K562 (cell line): ENCODE data around the gene MAGI1. TPM values are rescaled to one million over a fixed set of nuclear protein-coding genes. Genes with fewer than 3 reads are reported as not detected.

Experiments used
- BCOR ChIP-seq: fragments of 450-650 bp; IDR thresholded peaks from 2 replicates; pipeline ENCODE4 v1.6.1; 2016
- BDP1 ChIP-seq: IDR thresholded peaks from 3 replicates; pipeline ENCODE4 v1.6.1; 2011; ENCODE audit not compliant: insufficient read length, insufficient read depth
- CC2D1A ChIP-seq: fragments of 450-650 bp; IDR thresholded peaks from 2 replicates; pipeline ENCODE4 v1.6.1; 2017; ENCODE audit warnings: mild to moderate bottlenecking
- CCNT2 ChIP-seq: IDR thresholded peaks from 2 replicates; pipeline ENCODE4 v1.6.1; 2011; ENCODE audit warnings: borderline replicate concordance, low read depth, mild to moderate bottlenecking, moderate library complexity, mixed read lengths, low read length; ENCODE audit not compliant: insufficient read length; ENCODE audit errors: extremely low read depth
- DPF2 ChIP-seq: fragments of 450-650 bp; IDR thresholded peaks from 2 replicates; pipeline ENCODE4 v1.6.1; 2016
- FOSL1 ChIP-seq: fragments of 200-800 bp; sonication (Bioruptor generic); conservative IDR thresholded peaks from 2 replicates; pipeline ENCODE4 v1.6.1; 2016; ENCODE audit warnings: missing genetic modification characterization, missing compliant biosample characterization
- FOXJ2 ChIP-seq: fragments of 200-800 bp; sonication (Bioruptor generic); IDR thresholded peaks from 2 replicates; pipeline ENCODE4 v1.6.1; 2016; ENCODE audit warnings: missing genetic modification characterization, missing compliant biosample characterization
- FOXM1 ChIP-seq, 2 experiments: fragments of 450-650 bp in 1 of 2; sonication (generic) in 1 of 2; formaldehyde crosslinking in 1 of 2; IDR thresholded peaks; 2 replicates each; pipeline versions ENCODE4 v1.6.1 to v1.9.0; 2017 to 2022; ENCODE audit warnings: low read depth in 2 of 2, mild to moderate bottlenecking in 2 of 2, missing genetic modification reagents in 1 of 2, moderate library complexity in 1 of 2
- GATA2 ChIP-seq: sonication (generic); formaldehyde crosslinking; IDR thresholded peaks from 2 replicates; pipeline ENCODE4 v1.4.0; 2020; ENCODE audit warnings: mild to moderate bottlenecking, missing genetic modification reagents
- GATAD2A ChIP-seq: fragments of 450-650 bp; IDR thresholded peaks from 2 replicates; pipeline ENCODE4 v1.6.1; 2017
- GTF2E2 ChIP-seq: fragments of 200-800 bp; sonication (Bioruptor generic); IDR thresholded peaks from 2 replicates; pipeline ENCODE4 v1.6.1; 2016; ENCODE audit warnings: missing genetic modification characterization, missing compliant biosample characterization
- HDAC2 ChIP-seq: fragments of 450-650 bp; IDR thresholded peaks from 2 replicates; pipeline ENCODE4 v1.6.1; 2016; ENCODE audit warnings: mild to moderate bottlenecking
- MEIS2 ChIP-seq: fragments of 450-650 bp; IDR thresholded peaks from 2 replicates; pipeline ENCODE4 v1.6.1; 2014; ENCODE audit warnings: mild to moderate bottlenecking; ENCODE audit not compliant: partially characterized antibody
- NCOA4 ChIP-seq: fragments of 450-650 bp; IDR thresholded peaks from 2 replicates; pipeline ENCODE4 v1.6.1; 2018; ENCODE audit warnings: mild to moderate bottlenecking; ENCODE audit not compliant: partially characterized antibody
- NFE2L1 ChIP-seq: fragments of 450-650 bp; IDR thresholded peaks from 2 replicates; pipeline ENCODE4 v1.6.1; 2016; ENCODE audit warnings: missing genetic modification characterization, low read depth, mild to moderate bottlenecking, missing compliant biosample characterization, moderate library complexity, borderline replicate concordance
- NR3C1 ChIP-seq: sonication (generic); formaldehyde crosslinking; IDR thresholded peaks from 2 replicates; pipeline ENCODE4 v1.8.1; 2022; ENCODE audit warnings: missing genetic modification reagents
- POLR3G ChIP-seq: IDR thresholded peaks from 2 replicates; pipeline ENCODE4 v1.6.1; 2011; ENCODE audit not compliant: insufficient read length, insufficient replicate concordance; ENCODE audit errors: extremely low read depth
- PTBP1 ChIP-seq: fragments of 200-400 bp; formaldehyde crosslinking; IDR thresholded peaks from 2 replicates; pipeline ENCODE4 v1.6.1; 2017; ENCODE audit warnings: low read depth, low read length
- TAF15 ChIP-seq: fragments of 200-400 bp; formaldehyde crosslinking; IDR thresholded peaks from 2 replicates; pipeline ENCODE4 v1.6.1; 2017; ENCODE audit warnings: mild to moderate bottlenecking, low read depth, low read length, moderate library complexity
- THRB ChIP-seq: fragments of 450-650 bp; formaldehyde crosslinking; conservative IDR thresholded peaks from 2 replicates; pipeline ENCODE4 v1.4.0; 2022; ENCODE audit warnings: mild to moderate bottlenecking, missing genetic modification characterization
- ZBTB12 ChIP-seq: fragments of 250-450 bp; sonication (Bioruptor Pico); IDR thresholded peaks from 2 replicates; pipeline ENCODE4 v1.4.0; 2020
- ZNF133 ChIP-seq: fragments of 250-450 bp; sonication (Bioruptor Pico); IDR thresholded peaks from 2 replicates; pipeline ENCODE4 v1.4.0; 2020; ENCODE audit warnings: mild to moderate bottlenecking
- ZNF165 ChIP-seq: fragments of 250-450 bp; sonication (Bioruptor Pico); IDR thresholded peaks from 2 replicates; pipeline ENCODE4 v1.4.0; 2020; ENCODE audit warnings: borderline replicate concordance
- ZNF436 ChIP-seq: fragments of 250-450, 450-650 bp; sonication (Bioruptor Pico); formaldehyde crosslinking; IDR thresholded peaks from 2 replicates; pipeline ENCODE4 v1.7.0; 2020; ENCODE audit warnings: mild to moderate bottlenecking
- ZNF79 ChIP-seq: fragments of 250-450 bp; sonication (Bioruptor Pico); IDR thresholded peaks from 2 replicates; pipeline ENCODE4 v1.4.0; 2020; ENCODE audit warnings: low read depth, mild to moderate bottlenecking, moderate library complexity
- polyA plus RNA-seq, 8 experiments: library from polyadenylated mRNA; depleted of rRNA in 4 of 8; stranded (reverse) in 5 of 8; unstranded in 3 of 8; fragments of >200 nt; fragmentation: Nextera tagmentation in 2 of 8; fragmentation: Illumina TruSeq in 1 of 8; extraction: Ambion mirVana in 2 of 8; extraction: Trizol in 1 of 8; gene quantifications; 2 replicates each; pipeline versions ENCODE4 v1.2.1 to v1.2.3, GENCODE V29; 2011 to 2014; ENCODE audit warnings: inconsistent platforms in 1 of 8, missing spikeins in 1 of 8
- total RNA-seq, 7 experiments: library from RNA; depleted of rRNA in 6 of 7; stranded (reverse); fragments of >200 nt in 6 of 7; fragmentation: Illumina TruSeq in 2 of 7; extraction: Trizol in 2 of 7; gene quantifications; 2 replicates each; pipeline versions ENCODE4 v1.2.1 to v1.2.3, GENCODE V29; 2011 to 2021; ENCODE audit warnings: low replicate concordance in 1 of 7
- TF ChIP-seq, protein P1 (sequence below): sonication (generic); formaldehyde crosslinking; IDR thresholded peaks from 2 replicates; pipeline ENCODE4 v1.8.0; 2022; ENCODE audit warnings: missing genetic modification reagents, mild to moderate bottlenecking, moderate library complexity, borderline replicate concordance

The MAGI1 gene
- total and polyA plus RNA-seq, 9 of the 15 experiments (the other 6 are each of a cell fraction or from before 2014, with no cell fraction given) = 7.8 to 59.4 (median 43.2) TPM

DNA sequence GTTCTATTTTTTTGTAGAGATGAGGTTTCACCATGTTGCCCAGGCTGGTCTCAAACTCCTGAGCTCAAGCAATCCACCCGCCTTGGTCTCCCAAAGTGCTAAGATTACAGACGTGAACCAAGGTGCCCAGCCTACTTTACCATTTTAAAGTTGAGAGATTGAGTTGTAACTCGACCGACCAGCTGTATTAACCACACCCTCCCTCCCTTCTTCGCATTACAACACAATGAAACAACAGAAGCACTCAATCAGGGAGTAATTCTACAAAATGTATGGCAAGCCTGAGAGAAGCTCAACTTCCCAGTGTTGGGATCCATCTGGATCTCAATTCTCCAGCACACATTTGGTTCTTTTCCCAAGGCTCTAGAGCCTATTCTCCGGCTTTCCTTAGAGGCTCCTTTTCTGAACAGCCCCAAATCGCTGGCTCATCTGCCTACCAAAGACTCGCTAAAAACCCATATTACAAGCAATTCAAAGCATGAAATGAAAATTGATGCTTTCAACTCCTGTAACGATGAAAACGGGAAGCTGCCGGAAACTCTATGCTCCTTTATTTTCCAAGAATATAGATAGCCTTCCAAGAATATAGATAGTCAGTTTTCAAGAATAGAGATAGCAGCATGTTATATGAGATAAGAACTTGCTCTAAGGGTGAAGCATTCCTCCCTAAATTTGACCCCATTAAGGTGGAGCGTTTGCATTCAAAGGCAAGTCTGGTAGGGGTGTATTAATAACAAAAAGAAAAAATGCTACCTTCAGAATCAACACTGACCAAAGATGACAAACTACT, 450.9 kb downstream of the MAGI1 start (continued):
- TF ChIP-seq FOXM1 (IDR thresholded peaks at IDR 0.05; ENCODE audit: low read depth) (peak; percentile 55; the same call in 1 of the 2 replicates), FOXM1 (CRISPR knock-in tag; IDR thresholded peaks at IDR 0.05; ENCODE audit: low read depth) (no peak), NFE2L1 (tag) (no peak), ZNF436 (CRISPR knock-in tag) (no peak), GATAD2A (0 out of 2 replicates have a peak, but pooled peaks have one; percentile 71), GATA2 (0 out of 2 replicates have a peak, but pooled peaks have one; percentile 32), NR3C1 (no peak), DPF2 (peak; percentile 82), BDP1 (no peak), CCNT2 (no peak), NCOA4 (no peak), HDAC2 (peak; percentile 51; the same call in 1 of the 2 replicates), CC2D1A (no peak), FOSL1 (peak; percentile 56), TAF15 (no peak), MEIS2 (peak; percentile 48), ZNF165 (CRISPR knock-in tag) (no peak), FOXJ2 (tag) (no peak), ZBTB12 (CRISPR knock-in tag) (no peak), BCOR (no peak), THRB (no peak), POLR3G (no peak), ZNF79 (no peak), GTF2E2 (no peak), PTBP1 (no peak), ZNF133 (no peak)
- TF ChIP-seq, protein P1, sequence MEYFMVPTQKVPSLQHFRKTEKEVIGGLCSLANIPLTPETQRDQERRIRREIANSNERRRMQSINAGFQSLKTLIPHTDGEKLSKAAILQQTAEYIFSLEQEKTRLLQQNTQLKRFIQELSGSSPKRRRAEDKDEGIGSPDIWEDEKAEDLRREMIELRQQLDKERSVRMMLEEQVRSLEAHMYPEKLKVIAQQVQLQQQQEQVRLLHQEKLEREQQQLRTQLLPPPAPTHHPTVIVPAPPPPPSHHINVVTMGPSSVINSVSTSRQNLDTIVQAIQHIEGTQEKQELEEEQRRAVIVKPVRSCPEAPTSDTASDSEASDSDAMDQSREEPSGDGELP = 0 out of 2 replicates have a peak, but pooled peaks have one; percentile 39
